AG09309 (cell line): ENCODE results near the gene COQ8A.

ENCODE experiments used
- DNase-seq: peaks from one replicate; pipeline ENCODE4 v3.0.0-alpha.2; 2010; ENCODE audit warnings: low read depth
- H3K4me3 ChIP-seq: 2 replicates; pipeline ENCODE4 v1.5.1; 2011; ENCODE audit warnings: mild to moderate bottlenecking, low read depth, low read length, moderate library complexity; ENCODE audit not compliant: control insufficient read depth
- TF ChIP-seq, protein P1 (sequence below): IDR thresholded peaks from 2 replicates; pipeline ENCODE4 v1.5.1; 2011; ENCODE audit warnings: mild to moderate bottlenecking, low read depth, low read length, inconsistent platforms; ENCODE audit not compliant: insufficient read depth, control insufficient read depth; ENCODE audit errors: missing control alignments

COQ8A gene

GRCh38 chr1:226975259-226976250, 35.5 kb downstream of the COQ8A start:
- no peak overlapping the region for H3K4me3 ChIP-seq
- no peak for DNase-seq
- TF ChIP-seq, protein P1, sequence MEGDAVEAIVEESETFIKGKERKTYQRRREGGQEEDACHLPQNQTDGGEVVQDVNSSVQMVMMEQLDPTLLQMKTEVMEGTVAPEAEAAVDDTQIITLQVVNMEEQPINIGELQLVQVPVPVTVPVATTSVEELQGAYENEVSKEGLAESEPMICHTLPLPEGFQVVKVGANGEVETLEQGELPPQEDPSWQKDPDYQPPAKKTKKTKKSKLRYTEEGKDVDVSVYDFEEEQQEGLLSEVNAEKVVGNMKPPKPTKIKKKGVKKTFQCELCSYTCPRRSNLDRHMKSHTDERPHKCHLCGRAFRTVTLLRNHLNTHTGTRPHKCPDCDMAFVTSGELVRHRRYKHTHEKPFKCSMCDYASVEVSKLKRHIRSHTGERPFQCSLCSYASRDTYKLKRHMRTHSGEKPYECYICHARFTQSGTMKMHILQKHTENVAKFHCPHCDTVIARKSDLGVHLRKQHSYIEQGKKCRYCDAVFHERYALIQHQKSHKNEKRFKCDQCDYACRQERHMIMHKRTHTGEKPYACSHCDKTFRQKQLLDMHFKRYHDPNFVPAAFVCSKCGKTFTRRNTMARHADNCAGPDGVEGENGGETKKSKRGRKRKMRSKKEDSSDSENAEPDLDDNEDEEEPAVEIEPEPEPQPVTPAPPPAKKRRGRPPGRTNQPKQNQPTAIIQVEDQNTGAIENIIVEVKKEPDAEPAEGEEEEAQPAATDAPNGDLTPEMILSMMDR, result no peak

DNA sequence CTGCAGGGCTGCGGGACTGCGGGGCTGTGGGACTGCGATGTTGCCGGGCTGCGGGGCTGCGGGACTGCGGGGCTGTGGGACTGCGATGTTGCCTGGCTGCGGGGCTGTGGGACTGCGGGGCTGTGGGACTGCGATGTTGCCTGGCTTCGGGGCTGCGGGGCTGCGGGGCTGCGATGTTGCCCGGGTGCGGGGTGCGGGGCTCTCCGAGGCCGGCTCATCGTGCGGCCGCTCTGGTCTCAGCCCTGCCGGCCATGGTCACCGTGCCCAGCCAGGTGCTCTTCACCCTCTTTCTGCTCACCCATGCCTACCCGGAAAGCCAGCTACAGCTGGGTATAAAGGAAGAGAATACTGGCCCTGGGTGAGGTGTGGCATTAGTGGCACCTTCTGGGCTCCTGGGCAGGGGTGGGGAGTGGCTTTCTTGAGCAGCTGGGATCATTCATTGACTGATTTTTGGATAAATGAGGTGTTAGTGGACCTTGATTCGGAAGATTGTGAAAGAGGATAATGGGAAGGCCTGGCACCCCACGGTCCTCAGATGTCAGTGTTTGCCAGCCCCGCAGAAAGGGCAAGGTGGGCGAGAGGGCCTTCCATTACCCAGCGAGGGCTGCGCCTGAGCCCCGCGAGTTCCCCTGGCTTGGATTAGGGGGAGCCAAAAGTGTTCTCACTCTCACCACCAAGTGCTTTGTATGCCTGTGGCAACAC, 36.3 kb downstream of the COQ8A start:
- H3K4me3 ChIP-seq, result no peak overlapping the region
- TF ChIP-seq, protein P1, result no peak
- no peak for DNase-seq

DNA sequence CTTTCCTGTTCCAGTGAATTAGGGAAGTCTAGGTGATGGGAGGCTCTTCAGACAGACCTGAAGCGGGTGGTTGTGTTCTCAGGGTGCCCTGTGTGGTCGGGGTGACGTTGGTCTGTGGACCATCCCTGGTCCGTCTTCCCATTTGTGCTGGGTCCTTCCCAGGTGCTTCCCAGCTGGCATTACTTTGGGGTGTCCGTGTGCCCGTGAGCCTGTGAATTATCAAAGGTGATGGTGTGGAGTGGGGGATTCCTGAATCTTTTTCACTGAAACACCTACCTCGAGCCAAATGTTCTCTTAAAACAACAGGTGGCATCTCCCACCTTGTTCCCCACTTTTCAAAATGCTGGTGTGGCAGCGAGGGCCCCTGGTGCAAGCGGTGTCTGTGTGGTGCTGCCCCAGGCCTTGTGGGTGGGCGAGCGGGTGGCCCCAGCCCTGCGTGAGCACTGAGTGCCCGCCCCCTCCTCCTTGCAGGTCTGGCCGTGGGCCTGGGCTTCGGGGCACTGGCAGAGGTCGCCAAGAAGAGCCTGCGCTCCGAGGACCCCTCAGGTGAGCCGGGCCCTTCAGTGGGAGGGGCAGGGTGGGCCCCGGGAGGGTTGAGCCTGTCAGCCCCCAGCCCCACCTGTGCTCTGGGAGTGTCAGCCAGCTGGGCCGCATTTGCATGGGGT, 37.0 kb downstream of the COQ8A start:
- TF ChIP-seq, protein P1, result no peak
- no peak overlapping the region for H3K4me3 ChIP-seq
- no peak for DNase-seq

DNA sequence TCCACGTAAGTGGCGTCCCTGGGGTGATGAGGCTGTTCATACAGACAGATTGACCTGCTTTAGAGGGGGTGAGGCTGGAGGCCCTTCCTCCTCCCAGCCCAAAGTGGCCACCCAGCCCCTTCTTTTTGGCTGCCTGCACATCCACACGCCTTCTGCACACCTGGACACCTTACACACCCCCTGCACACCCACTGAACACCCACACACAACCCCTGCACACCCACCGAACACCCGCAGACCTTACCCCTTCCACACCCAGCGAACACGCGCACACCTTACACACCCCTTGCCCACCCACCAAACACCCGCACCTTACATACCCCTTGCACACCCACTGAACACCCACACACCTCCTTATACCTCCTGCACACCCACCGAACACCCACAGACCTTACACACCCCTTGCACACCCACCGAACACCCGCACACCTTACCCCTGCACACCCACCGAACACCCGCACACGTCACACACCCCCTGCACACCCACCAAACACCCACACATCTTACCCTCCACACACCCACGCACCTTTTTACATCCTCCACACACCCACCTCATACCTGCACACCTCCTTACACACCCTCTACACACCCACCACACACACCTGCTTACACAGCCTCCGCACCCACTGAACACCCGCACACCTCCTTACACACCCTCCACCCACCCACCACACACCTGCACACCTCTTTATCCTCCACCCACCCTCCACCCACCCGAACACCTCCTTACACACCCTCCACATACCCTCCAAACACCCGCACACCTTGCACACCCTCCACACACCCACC, 37.7 kb downstream of the COQ8A start:
- no peak for DNase-seq
- H3K4me3 ChIP-seq, result no peak overlapping the region
- TF ChIP-seq, protein P1, result no peak

DNA sequence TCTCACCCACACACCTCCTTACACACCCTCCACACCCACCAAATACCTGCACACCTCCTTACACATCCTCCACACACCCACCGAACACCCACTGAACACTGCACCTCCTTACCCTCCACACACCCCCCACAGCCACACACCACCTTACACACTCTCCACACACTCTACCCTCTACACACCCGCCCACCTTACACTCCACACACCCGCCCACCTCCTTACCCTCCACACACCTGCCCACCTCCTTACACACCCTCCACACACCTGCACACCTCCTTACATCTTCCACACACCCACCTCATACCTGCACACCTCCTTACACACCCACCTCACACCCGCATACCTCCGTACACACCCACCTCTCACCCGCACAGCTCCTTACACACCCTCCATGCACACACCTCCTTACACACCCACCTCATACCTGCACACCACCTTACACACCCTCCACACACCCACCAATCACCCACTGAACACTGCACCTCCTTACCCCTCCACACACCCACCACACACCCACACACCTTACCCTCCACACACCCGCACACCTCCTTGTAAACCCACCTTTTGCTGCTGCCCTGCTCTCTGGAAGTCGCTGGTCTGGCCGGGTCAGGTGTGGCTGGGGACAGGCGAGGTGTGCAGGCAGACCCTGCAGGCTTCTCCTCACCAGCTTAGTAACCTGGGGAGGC, 38.5 kb downstream of the COQ8A start:
- TF ChIP-seq, protein P1, result no peak
- H3K4me3 ChIP-seq, result no peak overlapping the region
- DNase-seq, result no peak

GRCh38 chr1:226979115-226979516, 39.0 kb downstream of the COQ8A start:
- DNase-seq, result no peak
- TF ChIP-seq, protein P1, result no peak
- H3K4me3 ChIP-seq, result no peak overlapping the region
